ENCODE results near the gene MORC4. TPM values are rescaled to one million over a fixed set of nuclear protein-coding genes. Genes with fewer than 3 reads are reported as not detected.

MORC4 gene
- total and polyA plus RNA-seq, 4 donors, result 4.5 to 25.3 (median 11.6) TPM

GRCh38 chrX:106963111-106963510, 36.9 kb downstream of the MORC4 start:
- Histone ChIP-seq H3K9me3 (ENCODE audit: control insufficient read depth in 4 of 4, insufficient read depth in 3 of 4, low read length in 3 of 4) (no peaks in the 10 kb centered on the region), H3K4me3 (no peak overlapping the region), H3K4me1 (ENCODE audit: control insufficient read depth in 5 of 5, insufficient read depth in 5 of 5, low read length in 5 of 5) (no peaks in the 10 kb centered on the region), H3K36me3 (ENCODE audit: control insufficient read depth in 4 of 4, insufficient read depth in 4 of 4, low read length in 4 of 4) (peaks cover 0 to 7% (median 1%) of the 10 kb centered on the region in 4 donors), H3K27ac (ENCODE audit: low read depth in 1 of 2, low read length in 1 of 2) (no peak overlapping the region), H3K27me3 (ENCODE audit: control insufficient read depth in 3 of 3, insufficient read depth in 3 of 3, low read length in 2 of 3) (peaks cover 0 to 10% (median 5%) of the 10 kb centered on the region in 3 donors), H3K9ac (ENCODE audit: insufficient read depth in 1 of 2, low read length in 2 of 2) (no peak overlapping the region)
- ATAC-seq (ENCODE audit: insufficient read depth, low FRiP score) (no peak), DNase-seq (no peak)
- TF ChIP-seq, protein P1, sequence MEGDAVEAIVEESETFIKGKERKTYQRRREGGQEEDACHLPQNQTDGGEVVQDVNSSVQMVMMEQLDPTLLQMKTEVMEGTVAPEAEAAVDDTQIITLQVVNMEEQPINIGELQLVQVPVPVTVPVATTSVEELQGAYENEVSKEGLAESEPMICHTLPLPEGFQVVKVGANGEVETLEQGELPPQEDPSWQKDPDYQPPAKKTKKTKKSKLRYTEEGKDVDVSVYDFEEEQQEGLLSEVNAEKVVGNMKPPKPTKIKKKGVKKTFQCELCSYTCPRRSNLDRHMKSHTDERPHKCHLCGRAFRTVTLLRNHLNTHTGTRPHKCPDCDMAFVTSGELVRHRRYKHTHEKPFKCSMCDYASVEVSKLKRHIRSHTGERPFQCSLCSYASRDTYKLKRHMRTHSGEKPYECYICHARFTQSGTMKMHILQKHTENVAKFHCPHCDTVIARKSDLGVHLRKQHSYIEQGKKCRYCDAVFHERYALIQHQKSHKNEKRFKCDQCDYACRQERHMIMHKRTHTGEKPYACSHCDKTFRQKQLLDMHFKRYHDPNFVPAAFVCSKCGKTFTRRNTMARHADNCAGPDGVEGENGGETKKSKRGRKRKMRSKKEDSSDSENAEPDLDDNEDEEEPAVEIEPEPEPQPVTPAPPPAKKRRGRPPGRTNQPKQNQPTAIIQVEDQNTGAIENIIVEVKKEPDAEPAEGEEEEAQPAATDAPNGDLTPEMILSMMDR (IDR thresholded peaks at IDR 0.05; ENCODE audit: control extremely low read depth, extremely low read depth), result no peak

GRCh38 chrX:106959901-106960300, 40.1 kb downstream of the MORC4 start:
- Histone ChIP-seq H3K9me3 (ENCODE audit: control insufficient read depth in 4 of 4, insufficient read depth in 3 of 4, low read length in 3 of 4) (no peaks in the 10 kb centered on the region), H3K27me3 (ENCODE audit: control insufficient read depth in 3 of 3, insufficient read depth in 3 of 3, low read length in 2 of 3) (peaks cover 0 to 17% (median 14%) of the 10 kb centered on the region in 3 donors), H3K4me3 (no peak overlapping the region), H3K27ac (ENCODE audit: low read depth in 1 of 2, low read length in 1 of 2) (no peak overlapping the region), H3K9ac (ENCODE audit: insufficient read depth in 1 of 2, low read length in 2 of 2) (no peak overlapping the region), H3K36me3 (ENCODE audit: control insufficient read depth in 4 of 4, insufficient read depth in 4 of 4, low read length in 4 of 4) (peaks cover 0 to 16% (median 4%) of the 10 kb centered on the region in 4 donors), H3K4me1 (ENCODE audit: control insufficient read depth in 5 of 5, insufficient read depth in 5 of 5, low read length in 5 of 5) (no peaks in the 10 kb centered on the region)
- ATAC-seq (ENCODE audit: insufficient read depth, low FRiP score) (no peak), DNase-seq (peak in 2 of 3 donors; percentile 12 to 52)
- TF ChIP-seq, protein P1 (IDR thresholded peaks at IDR 0.05; ENCODE audit: control extremely low read depth, extremely low read depth), result no peak
- 55 to 63% methylated on average over 2 of the region's 2 CpGs for WGBS, 2 donors

DNA sequence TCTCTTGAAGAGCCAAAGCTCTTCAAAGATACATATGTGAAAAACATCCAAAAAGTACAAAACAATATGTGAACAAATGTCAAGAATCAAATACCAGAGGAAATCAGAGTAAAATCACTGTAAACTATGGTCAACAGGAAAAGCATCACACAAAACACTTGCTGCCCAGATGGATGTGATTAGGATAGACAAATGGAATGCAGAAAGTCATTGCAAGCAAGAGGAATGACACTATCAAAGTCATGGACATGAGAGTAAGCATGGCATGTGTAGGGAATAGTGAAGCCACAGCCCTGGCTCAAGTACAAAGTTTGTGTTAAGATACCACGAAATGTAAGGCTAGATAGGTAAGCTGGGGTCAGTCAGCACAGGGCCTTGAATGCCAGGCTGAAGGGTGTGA, 42.2 kb downstream of the MORC4 start:
- DNase-seq (no peak), ATAC-seq (ENCODE audit: insufficient read depth, low FRiP score) (no peak)
- H3K36me3 ChIP-seq (ENCODE audit: control insufficient read depth in 4 of 4, insufficient read depth in 4 of 4, low read length in 4 of 4), result peaks cover 0 to 16% (median 4%) of the 10 kb centered on the region in 4 donors
- H3K9ac ChIP-seq (ENCODE audit: insufficient read depth in 1 of 2, low read length in 2 of 2), result no peak overlapping the region
- H3K4me3 ChIP-seq, result no peak overlapping the region
- H3K9me3 ChIP-seq (ENCODE audit: control insufficient read depth in 4 of 4, insufficient read depth in 3 of 4, low read length in 3 of 4), result no peaks in the 10 kb centered on the region
- WGBS, 2 donors, result 48 to 89% methylated on average over 1 of the region's 1 CpG
- H3K27me3 ChIP-seq (ENCODE audit: control insufficient read depth in 3 of 3, insufficient read depth in 3 of 3, low read length in 2 of 3), result peaks cover 0 to 25% (median 16%) of the 10 kb centered on the region in 3 donors
- TF ChIP-seq, protein P1 (IDR thresholded peaks at IDR 0.05; ENCODE audit: control extremely low read depth, extremely low read depth), result no peak
- no peak overlapping the region for H3K27ac ChIP-seq (ENCODE audit: low read depth in 1 of 2, low read length in 1 of 2)
- peaks cover 0 to 4% (median 0%) of the 10 kb centered on the region in 5 donors for H3K4me1 ChIP-seq (ENCODE audit: control insufficient read depth in 5 of 5, insufficient read depth in 5 of 5, low read length in 5 of 5)
